ENCODE results near the gene CRLF3. TPM values are rescaled to one million over a fixed set of nuclear protein-coding genes. Genes with fewer than 3 reads are reported as not detected.

The CRLF3 gene
- 10 to 100 TPM; 14.7 to 16.3 TPM for total RNA-seq
- polyA plus RNA-seq, result 10 to 100 TPM in 1 of 2 donors, 1 to 10 TPM in 1; 8.4 to 14.5 TPM
- long read RNA-seq, donor 1, partial matches to known transcripts, result 14 of 15 reads
- long read RNA-seq, donor 1, other reads (novel, unspliced or antisense), result 0 of 15 reads
- long read RNA-seq, donor 2, partial matches to known transcripts, result 5 of 5 reads
- long read RNA-seq, donor 2, other reads (novel, unspliced or antisense), result 0 of 5 reads
- long read RNA-seq, donor 3, partial matches to known transcripts, result 0 of 2 reads
- long read RNA-seq, donor 3, other reads (novel, unspliced or antisense), result 0 of 2 reads
- long read RNA-seq, donor 4, partial matches to known transcripts, result 8 of 8 reads
- long read RNA-seq, donor 4, other reads (novel, unspliced or antisense), result 0 of 8 reads
- long read RNA-seq, donor 5, partial matches to known transcripts, result 50 of 81 reads
- long read RNA-seq, donor 5, other reads (novel, unspliced or antisense), result 29 of 81 reads

DNA sequence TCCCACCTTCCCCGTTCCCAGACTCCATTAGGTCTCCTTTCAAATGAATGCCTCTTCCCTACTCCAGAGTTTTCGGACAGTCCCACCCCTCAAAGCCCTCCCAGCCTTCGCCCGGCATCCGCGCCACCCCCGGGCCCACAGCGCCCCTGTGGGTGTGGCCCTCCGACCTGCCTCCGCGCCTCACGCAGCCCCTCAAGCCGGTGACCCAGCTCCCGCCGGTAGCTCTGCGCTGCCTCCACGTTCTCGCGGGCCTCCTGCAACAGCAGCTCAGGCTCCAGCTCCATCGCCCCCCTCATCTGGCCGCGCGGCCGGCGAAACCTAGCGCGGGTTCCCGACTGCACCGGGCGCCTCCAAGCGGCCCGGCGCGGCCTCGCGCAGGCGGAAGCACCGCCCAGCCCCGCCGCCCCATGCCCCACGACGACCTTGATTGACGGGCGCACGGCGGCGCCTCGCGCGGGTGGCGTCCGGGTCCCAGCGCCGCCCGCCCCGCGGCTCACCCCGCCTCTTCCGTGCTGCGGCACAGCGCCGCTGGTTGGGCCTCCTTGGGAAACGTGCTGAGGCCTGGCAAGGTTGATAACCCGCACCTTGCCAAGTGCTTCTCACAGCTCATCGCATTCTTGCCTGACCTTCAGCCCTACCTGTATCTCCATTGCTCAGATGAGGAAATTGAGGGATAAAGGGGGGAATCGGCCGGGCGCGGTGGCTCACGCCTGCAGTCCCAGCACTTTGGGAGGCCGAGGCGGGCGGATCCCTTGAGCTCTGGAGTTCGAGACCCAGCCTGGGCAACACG lies at the start of gene CRLF3:
TSS of gene CRLF3 (minus strand) at position 337 of the 790 bp plus-strand sequence. CDS start at position 296, 41 bp downstream.
- Histone ChIP-seq H3K27ac (ENCODE audit: low read depth in 1 of 2, low read length in 1 of 2) (peak within 1 kb of the TSS; percentile 63 to 96), H3K9me3 (ENCODE audit: control insufficient read depth in 4 of 4, insufficient read depth in 3 of 4, low read length in 3 of 4) (no peaks in the 10 kb centered on the region), H3K36me3 (ENCODE audit: control insufficient read depth in 4 of 4, insufficient read depth in 4 of 4, low read length in 4 of 4) (no peaks in the 10 kb centered on the region), H3K9ac (ENCODE audit: insufficient read depth in 1 of 2, low read length in 2 of 2) (peak within 1 kb of the TSS; percentile 73 to 79), H3K27me3 (ENCODE audit: control insufficient read depth in 3 of 3, insufficient read depth in 3 of 3, low read length in 2 of 3) (no peaks in the 10 kb centered on the region), H3K4me1 (ENCODE audit: control insufficient read depth in 5 of 5, insufficient read depth in 5 of 5, low read length in 5 of 5) (peaks cover 0 to 9% (median 4%) of the 10 kb centered on the region in 5 donors), H3K4me3 (peak within 1 kb of the TSS; percentile 99)
- TF ChIP-seq, protein P1, sequence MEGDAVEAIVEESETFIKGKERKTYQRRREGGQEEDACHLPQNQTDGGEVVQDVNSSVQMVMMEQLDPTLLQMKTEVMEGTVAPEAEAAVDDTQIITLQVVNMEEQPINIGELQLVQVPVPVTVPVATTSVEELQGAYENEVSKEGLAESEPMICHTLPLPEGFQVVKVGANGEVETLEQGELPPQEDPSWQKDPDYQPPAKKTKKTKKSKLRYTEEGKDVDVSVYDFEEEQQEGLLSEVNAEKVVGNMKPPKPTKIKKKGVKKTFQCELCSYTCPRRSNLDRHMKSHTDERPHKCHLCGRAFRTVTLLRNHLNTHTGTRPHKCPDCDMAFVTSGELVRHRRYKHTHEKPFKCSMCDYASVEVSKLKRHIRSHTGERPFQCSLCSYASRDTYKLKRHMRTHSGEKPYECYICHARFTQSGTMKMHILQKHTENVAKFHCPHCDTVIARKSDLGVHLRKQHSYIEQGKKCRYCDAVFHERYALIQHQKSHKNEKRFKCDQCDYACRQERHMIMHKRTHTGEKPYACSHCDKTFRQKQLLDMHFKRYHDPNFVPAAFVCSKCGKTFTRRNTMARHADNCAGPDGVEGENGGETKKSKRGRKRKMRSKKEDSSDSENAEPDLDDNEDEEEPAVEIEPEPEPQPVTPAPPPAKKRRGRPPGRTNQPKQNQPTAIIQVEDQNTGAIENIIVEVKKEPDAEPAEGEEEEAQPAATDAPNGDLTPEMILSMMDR (IDR thresholded peaks at IDR 0.05; ENCODE audit: control extremely low read depth, extremely low read depth), result peak; percentile 15
- peak; percentile 92 to 96 (median 93) for DNase-seq
- WGBS, 2 donors, result 5% methylated on average over 69 to 75 of the region's 75 CpGs
- ATAC-seq (ENCODE audit: insufficient read depth, low FRiP score), result peak; percentile 99

- ATAC-seq (ENCODE audit: insufficient read depth, low FRiP score), result no peak
Measured at GRCh38 chr17:30869005-30869404, 44.5 kb upstream of the CRLF3 start.

GRCh38 chr17:30864636-30865035 lies 40.1 kb upstream of the CRLF3 start:
- no peaks in the 10 kb centered on the region for H3K9me3 ChIP-seq (ENCODE audit: control insufficient read depth in 4 of 4, insufficient read depth in 3 of 4, low read length in 3 of 4)
- 97 to 100% methylated on average over 1 of the region's 1 CpG for WGBS, 2 donors
- TF ChIP-seq, protein P1 (IDR thresholded peaks at IDR 0.05; ENCODE audit: control extremely low read depth, extremely low read depth), result no peak
- H3K4me1 ChIP-seq (ENCODE audit: control insufficient read depth in 5 of 5, insufficient read depth in 5 of 5, low read length in 5 of 5), result no peaks in the 10 kb centered on the region
- no peak overlapping the region for H3K27ac ChIP-seq (ENCODE audit: low read depth in 1 of 2, low read length in 1 of 2)
- no peak overlapping the region for H3K4me3 ChIP-seq
- ATAC-seq (ENCODE audit: insufficient read depth, low FRiP score) (no peak), DNase-seq (no peak)
- no peaks in the 10 kb centered on the region for H3K27me3 ChIP-seq (ENCODE audit: control insufficient read depth in 3 of 3, insufficient read depth in 3 of 3, low read length in 2 of 3)
- peaks cover 0 to 14% (median 5%) of the 10 kb centered on the region in 4 donors for H3K36me3 ChIP-seq (ENCODE audit: control insufficient read depth in 4 of 4, insufficient read depth in 4 of 4, low read length in 4 of 4)
- no peak overlapping the region for H3K9ac ChIP-seq (ENCODE audit: insufficient read depth in 1 of 2, low read length in 2 of 2)

More at GRCh38 chr17:30869005-30869404, 44.5 kb upstream of the CRLF3 start:
- TF ChIP-seq, protein P1 (IDR thresholded peaks at IDR 0.05; ENCODE audit: control extremely low read depth, extremely low read depth), result no peak
- DNase-seq, result no peak
- H3K9ac ChIP-seq (ENCODE audit: insufficient read depth in 1 of 2, low read length in 2 of 2), result no peak overlapping the region
- no peaks in the 10 kb centered on the region for H3K9me3 ChIP-seq (ENCODE audit: control insufficient read depth in 4 of 4, insufficient read depth in 3 of 4, low read length in 3 of 4)
- no peak overlapping the region for H3K4me3 ChIP-seq
- 97% methylated on average over 6 of the region's 6 CpGs for WGBS, 2 donors
- peaks cover 0 to 17% (median 7%) of the 10 kb centered on the region in 4 donors for H3K36me3 ChIP-seq (ENCODE audit: control insufficient read depth in 4 of 4, insufficient read depth in 4 of 4, low read length in 4 of 4)
- no peak overlapping the region for H3K27ac ChIP-seq (ENCODE audit: low read depth in 1 of 2, low read length in 1 of 2)
- H3K27me3 ChIP-seq (ENCODE audit: control insufficient read depth in 3 of 3, insufficient read depth in 3 of 3, low read length in 2 of 3), result no peaks in the 10 kb centered on the region
- H3K4me1 ChIP-seq (ENCODE audit: control insufficient read depth in 5 of 5, insufficient read depth in 5 of 5, low read length in 5 of 5), result no peaks in the 10 kb centered on the region

Data from lung (tissue), 16 donors.